GM18951 (cell line): ENCODE results near the gene DDX25.

Experiments
- POLR2A ChIP-seq: IDR thresholded peaks from 4 replicates; pipeline ENCODE4 v1.6.1; 2011; ENCODE audit warnings: mild to moderate bottlenecking; ENCODE audit not compliant: insufficient read length, insufficient read depth; ENCODE audit errors: extremely low read depth
- in situ Hi-C: fragments of 300-500 bp; cut with MboI; formaldehyde crosslinking; loops from one replicate; pipeline ENCODE4 v1.12.0; 2022; ENCODE audit warnings: low sequenced_read_pairs, mixed read lengths, inconsistent platforms; ENCODE audit not compliant: unreplicated experiment

The DDX25 gene

DNA sequence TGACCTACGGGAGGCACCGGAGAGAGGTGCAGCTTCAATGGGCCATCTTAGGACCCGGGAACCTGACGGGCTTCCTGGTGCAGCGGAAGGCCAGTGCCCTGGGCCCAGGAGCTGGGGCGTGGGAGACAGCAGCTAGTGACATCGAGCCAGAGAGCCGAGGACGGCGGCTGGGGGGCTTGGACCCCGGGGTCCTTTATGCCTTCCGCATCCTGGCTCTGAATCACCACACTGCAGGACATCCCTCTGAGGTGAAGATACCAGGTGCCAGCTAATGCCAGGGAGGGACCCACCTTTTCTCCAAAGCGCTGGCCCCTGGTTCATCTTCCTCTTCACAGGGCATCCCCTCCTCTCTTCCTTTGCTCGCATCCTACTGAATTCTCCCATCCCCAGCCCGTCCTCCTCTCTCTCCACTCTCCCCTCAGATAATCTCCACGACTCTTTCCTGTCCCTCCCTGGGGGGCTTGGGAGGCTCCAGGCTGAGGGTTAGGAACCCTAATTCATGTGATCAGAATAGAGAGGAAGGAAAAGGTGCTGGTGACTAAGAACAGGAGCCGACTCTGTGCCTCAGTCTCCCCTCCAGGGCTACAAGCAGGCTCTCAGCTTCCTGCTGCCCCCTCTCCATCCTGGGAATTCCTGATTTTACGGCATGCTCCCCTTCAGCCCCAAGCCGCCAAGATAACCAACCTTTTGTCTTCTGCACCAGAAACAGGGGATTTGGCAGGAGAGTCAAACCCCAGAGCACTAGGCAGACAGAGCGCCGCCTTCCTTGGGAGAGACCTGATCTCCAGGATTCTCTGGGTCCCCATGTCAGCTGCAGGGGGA lies 50.0 kb downstream of the DDX25 start:
- no peak for TF ChIP-seq POLR2A
- in situ Hi-C loops: no loop called here

DNA sequence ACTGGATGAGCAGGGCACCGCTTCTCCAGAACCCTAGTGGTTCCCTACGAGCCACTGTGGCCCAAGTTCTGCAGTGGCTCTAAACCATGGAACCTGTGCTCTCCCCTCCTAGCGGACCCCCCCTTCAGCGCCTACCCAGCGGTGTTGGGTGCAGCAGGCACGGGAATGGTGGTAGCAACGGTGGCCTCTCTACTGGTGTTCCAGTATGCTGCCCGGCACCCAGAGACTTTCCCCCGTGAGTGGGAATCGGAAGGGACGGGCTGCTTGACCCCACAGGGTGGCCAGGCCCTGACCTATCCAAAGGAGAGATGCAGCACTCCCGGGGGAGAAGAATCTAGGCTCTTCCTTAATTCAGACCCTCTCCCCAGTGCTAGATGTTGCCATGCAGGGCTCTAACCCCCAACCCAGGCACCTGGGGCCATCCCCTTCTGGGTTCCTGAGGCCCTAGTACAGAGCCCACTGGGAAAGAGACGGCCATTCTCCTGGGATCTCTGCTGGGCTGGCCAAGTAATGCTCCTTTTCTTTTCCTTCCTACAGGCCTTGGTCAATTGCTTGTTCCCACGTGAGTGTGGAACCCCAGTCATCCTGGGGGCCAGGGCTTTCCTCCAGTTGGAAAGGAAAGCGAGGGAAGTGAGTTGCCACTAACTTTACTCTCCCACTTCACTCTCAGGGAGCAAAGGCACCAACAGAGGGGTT lies 50.8 kb downstream of the DDX25 start:
- in situ Hi-C loops: no loop called here

DNA sequence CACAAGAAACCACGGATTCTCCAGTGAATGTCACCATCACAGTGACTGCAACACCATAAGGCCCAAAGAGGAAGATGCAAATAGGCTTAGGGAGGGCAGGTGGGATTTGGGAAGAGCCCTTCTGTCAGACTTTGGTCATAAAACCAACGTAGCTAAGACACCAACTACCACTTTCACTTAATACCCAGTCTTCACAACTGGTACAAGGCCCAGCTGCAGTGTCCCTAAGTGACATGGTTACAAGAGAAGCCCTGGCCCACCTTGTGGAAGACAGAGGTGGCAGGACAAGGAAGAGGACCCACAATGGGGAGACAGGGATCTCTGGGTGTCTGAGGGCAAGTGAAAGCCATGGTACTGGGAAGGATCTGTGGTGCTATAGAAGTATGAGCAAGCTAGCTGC lies 51.5 kb downstream of the DDX25 start:
- no peak for TF ChIP-seq POLR2A

More for the DNA sequence above, 50.8 kb downstream of the DDX25 start:
- no peak for TF ChIP-seq POLR2A

DNA sequence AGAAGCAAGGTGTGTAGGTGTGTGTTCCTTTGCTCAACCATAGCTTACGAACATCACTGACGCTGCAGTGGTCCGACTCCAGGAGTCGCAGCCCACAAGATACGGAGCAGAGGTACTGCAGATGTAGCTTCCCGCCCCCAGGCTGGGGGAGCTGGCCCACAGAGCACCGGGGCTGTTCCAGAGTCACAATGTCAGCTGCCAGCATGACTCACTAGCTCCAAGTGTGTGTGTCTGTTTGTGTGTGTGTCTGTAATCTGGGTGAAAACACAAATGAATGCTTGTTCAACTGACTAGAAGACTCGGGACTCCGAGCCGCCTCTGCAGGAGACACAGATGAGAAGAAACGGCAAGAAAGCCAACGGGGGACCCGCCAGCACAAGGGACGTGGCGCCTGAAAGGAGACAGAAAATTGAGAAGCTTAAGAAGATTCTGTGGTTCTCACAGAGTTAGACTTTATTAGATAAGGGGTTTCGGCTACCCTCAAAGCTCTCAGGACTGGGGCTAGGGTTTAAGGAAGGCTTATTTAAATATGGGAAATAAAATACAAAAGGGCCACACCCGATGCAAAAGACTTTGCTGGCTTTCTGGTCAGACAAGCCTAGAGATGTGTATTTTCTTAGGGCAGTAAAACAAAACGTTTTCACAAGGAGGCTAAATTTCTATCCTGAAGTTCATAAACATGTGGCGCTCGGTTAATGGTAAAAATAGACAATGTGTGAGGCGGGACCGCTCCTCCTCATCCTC lies 52.3 kb downstream of the DDX25 start:
- no peak for TF ChIP-seq POLR2A
- in situ Hi-C loops: no loop called here

More for the DNA sequence above, 51.5 kb downstream of the DDX25 start:
- in situ Hi-C loops: no loop called here

DNA sequence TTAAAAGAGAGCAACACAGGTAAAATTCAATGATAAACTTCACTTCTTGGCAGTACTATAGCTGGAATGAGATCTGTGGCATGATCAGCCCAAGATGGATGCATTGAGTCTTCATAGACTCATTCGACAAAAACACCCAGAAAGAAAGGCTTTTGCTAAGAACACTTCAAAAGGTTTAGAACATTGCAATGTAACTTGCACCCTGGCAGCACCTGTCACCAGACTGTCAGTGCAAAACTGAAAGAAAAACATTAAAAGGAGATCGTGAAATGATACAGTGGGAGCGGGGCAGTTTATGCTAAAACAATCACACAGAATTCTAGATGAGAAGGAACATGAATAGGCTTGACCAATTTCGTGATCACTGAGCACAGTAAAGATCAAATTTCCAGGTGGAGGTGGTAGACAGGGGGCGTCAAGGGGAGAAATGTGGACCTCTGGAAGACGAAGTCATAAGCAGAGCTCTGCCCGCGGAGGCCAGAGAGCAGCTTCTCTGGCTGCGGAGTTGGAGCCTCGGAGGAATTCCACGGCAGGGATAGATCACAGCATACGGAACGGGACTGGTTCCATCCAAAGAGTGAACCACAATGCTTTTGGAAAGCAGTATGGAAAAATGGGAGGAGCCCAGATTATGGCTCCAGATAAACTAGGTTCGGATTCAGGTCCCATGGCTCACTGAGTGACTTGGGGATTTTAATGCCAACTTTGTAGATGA lies 53.5 kb downstream of the DDX25 start:
- no peak for TF ChIP-seq POLR2A
- in situ Hi-C loops: no loop called here

DNA sequence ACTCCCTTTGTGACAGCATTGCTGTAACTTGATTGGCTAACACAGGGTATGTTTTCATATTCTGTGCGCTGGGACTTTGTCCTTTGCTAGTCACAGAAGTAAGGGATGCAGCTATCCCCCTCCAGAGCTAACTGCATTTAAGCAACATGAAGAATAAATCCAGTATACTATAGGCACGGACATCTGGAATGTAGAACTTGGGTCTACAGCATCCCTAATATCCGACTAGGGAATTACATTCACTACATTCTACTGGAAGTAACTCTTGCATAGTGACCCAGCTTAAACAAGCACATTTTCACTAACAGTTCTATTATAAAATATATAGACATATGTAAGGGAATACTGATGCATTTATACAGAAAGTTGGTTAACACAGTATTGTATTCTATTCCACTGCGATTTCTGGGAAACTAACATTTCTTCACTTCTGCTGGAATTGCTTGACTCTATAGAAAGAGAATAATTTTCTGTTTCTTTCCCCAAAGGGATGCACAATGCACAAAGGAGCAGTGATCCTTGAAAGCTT lies 54.6 kb downstream of the DDX25 start:
- in situ Hi-C loops: no loop called here
- TF ChIP-seq POLR2A: no peak

DNA sequence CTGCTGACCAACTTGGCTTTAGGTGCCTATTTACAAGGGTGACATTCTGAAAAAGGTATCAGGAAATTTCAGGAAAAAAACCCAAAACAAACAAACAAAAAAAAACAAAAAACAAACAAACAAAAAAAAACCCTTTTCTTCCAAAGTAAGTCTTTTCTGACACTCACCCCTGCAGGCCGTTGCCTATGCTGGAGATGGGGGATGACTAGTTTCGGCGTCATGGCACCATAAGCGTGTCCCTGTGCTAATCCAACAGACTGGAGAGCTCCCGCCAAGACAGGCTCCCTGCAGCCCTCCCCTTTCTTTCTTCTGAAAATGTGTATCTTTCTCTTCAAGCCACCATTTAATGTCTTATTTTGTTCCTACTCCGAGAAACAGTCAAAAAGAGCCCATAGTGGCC lies 55.2 kb downstream of the DDX25 start:
- in situ Hi-C loops: no loop called here
- no peak for TF ChIP-seq POLR2A

DNA sequence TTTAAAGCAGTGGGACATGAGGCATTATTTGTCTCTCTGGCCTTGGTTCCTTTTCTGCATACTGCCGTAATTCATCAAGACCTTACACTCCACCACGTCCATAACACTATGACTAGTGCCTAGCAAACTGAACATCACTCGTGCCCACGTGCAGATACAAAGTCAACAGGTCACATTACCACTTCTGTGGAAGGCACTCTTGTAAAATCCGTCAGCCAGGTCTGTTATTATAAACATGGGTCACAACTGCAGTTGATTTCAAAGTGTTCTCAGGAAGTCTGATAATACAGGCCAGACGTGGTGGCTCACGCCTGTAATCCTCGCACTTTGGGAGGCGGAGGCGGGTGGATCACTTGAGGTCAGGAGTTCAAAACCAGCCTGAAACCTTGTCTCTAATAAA lies 55.6 kb downstream of the DDX25 start:
- TF ChIP-seq POLR2A: no peak

DNA sequence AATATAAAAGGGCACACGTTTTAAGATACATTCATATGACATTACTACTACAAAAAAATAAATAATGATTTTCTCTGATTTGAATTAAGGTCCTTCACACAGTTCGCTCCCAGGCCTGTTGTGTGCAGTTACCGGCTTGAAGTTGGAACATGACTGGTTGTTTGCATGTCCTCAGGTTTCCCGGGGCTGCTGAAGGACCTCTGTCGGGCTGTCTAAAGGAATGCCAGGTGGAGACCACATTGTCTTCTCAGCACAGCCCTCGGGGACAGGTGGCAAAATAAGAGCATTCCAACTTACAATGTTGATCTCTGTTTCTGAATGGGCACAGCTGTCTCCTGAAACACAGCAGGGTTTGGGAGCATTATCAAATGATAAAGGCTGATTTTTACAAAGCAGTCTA lies 56.5 kb downstream of the DDX25 start:
- TF ChIP-seq POLR2A: no peak
- in situ Hi-C loops: no loop called here

More for the DNA sequence above, 55.6 kb downstream of the DDX25 start:
- in situ Hi-C loops: no loop called here

DNA sequence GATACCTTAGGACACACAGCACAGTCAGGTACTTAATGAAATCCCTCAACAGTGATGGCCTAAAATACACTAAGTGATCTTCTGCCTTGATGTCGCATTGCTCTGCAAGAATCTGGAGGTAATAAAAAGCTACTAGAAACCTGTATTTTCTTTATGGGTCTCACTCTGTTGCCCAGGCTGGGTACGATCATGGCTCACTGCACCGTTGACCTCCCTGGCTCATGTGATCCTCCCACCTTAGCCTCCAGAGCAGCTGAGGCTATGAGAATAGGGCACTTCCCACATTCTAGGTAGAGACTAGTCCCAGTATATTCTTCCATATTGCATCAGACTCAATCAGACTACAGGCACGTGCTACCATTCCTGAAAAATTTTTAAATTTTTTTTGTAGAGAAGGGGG lies 63.2 kb downstream of the DDX25 start:
- no peak for TF ChIP-seq POLR2A
- in situ Hi-C loops: no loop called here

DNA sequence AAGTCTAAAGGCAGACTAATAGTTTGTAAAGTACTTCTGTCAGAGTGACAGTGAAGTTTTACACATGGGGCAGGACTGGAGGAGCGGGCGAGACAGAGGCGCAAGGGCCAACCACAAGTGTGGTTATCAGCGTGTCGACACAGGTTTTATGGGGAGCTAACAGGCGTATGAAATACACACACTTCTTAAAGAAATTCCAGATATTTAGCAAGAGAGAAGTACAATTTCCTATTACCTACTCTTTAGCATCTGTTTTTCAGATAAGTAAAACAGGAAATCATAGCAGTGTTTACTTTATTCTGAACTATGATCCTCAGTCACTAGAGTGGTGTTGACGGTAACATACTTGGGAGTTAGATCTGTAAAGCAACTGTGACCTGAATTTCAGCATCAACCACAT lies 64.0 kb downstream of the DDX25 start:
- TF ChIP-seq POLR2A: no peak
- in situ Hi-C loops: no loop called here

DNA sequence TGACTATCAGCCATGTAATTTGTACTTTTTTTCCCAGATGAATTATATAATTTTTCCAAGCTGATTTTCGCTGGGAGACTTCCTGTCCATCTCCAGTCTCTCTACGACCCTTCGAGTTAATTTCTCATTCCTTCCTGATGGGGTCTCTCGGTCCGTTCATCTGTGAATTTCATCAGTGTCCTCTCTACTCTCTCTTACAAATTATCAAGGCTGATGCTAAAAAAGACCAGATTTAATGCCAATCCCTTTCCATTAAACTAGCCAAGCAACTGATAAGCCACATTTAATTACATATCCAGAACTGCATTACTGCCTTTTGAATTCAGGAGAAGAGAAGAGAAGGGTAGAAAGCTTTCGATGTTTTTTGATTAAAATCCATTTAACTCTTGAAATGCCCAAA lies 67.3 kb downstream of the DDX25 start:
- TF ChIP-seq POLR2A: no peak
- in situ Hi-C loops: no loop called here

DNA sequence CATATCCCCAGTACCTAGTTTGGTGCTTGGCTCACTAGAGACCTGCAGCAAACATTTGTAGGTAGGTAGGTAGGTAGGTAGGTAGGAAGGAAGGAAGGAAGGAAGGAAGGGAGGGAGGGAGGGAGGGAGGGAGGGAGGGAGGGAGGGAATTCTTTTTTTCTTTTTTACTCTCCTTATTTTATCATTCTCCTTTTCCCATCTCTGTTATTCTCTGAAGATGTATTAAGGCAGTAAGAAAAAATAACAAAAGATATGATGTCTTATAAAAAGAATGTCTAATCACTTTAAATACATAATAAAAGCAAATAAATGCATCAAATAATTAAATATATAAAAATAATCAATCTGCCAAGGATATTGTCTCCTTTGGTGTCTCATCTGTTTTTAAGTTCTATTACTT lies 70.0 kb downstream of the DDX25 start:
- in situ Hi-C loops: no loop called here

More for the DNA sequence above, 70.0 kb downstream of the DDX25 start:
- no peak for TF ChIP-seq POLR2A
